ENCODE measurements around the gene TRIM71. TPM values are rescaled to one million over a fixed set of nuclear protein-coding genes. Genes with fewer than 3 reads are reported as not detected.

Gene TRIM71
- total RNA-seq, 1 donor from 2014 or later: 3.6 TPM

- H3K4me3 ChIP-seq (ENCODE audit: low read depth, low read length): no peak overlapping the region
- TF ChIP-seq, protein P1, sequence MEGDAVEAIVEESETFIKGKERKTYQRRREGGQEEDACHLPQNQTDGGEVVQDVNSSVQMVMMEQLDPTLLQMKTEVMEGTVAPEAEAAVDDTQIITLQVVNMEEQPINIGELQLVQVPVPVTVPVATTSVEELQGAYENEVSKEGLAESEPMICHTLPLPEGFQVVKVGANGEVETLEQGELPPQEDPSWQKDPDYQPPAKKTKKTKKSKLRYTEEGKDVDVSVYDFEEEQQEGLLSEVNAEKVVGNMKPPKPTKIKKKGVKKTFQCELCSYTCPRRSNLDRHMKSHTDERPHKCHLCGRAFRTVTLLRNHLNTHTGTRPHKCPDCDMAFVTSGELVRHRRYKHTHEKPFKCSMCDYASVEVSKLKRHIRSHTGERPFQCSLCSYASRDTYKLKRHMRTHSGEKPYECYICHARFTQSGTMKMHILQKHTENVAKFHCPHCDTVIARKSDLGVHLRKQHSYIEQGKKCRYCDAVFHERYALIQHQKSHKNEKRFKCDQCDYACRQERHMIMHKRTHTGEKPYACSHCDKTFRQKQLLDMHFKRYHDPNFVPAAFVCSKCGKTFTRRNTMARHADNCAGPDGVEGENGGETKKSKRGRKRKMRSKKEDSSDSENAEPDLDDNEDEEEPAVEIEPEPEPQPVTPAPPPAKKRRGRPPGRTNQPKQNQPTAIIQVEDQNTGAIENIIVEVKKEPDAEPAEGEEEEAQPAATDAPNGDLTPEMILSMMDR (conservative IDR thresholded peaks at IDR 0.05; ENCODE audit: low read depth, low read length): no peak
- no peak for DNase-seq (ENCODE audit: low read depth)
These were observed 86.2 kb downstream of the TRIM71 start for GRCh38 chr3:32903953-32904352.

DNA sequence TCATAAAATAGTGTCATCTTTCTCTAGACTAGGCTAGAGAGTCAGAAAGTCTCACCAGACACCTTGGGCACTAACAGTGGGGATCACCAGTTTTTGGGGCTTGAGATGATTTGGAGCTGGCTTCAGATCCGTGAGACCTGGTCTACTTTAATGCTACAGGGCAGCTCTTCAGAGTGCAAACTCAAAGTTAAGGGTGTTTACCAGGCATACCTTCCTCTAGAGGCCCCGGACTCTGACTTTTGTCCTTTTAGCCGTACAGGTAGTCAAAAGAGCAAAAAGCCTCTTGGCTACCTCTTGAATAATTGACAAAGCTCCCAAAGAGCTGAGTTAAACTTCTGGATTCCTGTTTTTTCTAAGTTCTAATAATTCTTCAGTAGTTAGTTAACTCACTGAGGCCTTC lies 92.2 kb downstream of the TRIM71 start:
- no peak for DNase-seq (ENCODE audit: low read depth)
- TF ChIP-seq, protein P1 (conservative IDR thresholded peaks at IDR 0.05; ENCODE audit: low read depth, low read length): no peak
- no peak overlapping the region for H3K4me3 ChIP-seq (ENCODE audit: low read depth, low read length)

DNA sequence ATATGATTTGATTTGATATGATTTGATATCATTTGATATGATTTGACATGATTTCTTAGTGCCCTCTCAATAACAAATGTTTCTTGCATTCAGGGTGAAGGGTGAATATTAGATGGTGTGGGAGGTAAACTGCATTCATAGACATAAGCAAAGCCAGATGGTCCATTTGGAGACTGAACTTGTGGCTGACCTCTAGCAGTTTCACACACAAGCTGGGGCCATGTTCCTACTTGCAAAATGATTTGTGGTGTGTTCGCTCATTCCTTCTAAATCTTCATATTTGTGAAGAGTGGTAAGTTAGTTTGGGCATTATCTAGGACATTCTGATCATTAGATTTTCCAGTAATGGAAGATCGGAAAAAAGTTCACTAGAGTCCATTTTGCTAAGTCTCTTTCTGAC lies 93.2 kb downstream of the TRIM71 start:
- DNase-seq (ENCODE audit: low read depth): no peak
- TF ChIP-seq, protein P1 (conservative IDR thresholded peaks at IDR 0.05; ENCODE audit: low read depth, low read length): no peak
- no peak overlapping the region for H3K4me3 ChIP-seq (ENCODE audit: low read depth, low read length)

DNA sequence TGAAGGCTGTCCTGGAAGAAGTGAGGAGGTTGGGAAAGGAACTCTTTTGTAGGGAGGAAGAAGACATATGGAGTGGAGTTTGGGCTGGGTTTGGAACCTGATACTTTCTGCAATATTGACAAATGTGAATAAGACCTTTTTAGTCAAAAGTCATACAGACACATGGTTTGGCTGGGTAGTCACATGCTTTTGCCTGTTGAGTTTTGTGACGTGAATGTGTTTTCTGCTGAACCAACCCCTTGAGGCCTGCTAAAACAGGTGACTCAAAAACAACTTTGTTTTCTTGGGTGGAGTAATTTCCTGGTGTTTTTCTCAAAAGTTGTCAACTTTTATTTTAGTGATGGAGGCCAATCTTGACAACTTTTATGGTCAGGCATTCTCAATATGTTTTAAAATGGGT lies 94.2 kb downstream of the TRIM71 start:
- no peak for DNase-seq (ENCODE audit: low read depth)
- TF ChIP-seq, protein P1 (conservative IDR thresholded peaks at IDR 0.05; ENCODE audit: low read depth, low read length): no peak
- no peak overlapping the region for H3K4me3 ChIP-seq (ENCODE audit: low read depth, low read length)

GRCh38 chr3:32913790-32914446 lies 96.1 kb downstream of the TRIM71 start:
- TF ChIP-seq, protein P1 (conservative IDR thresholded peaks at IDR 0.05; ENCODE audit: low read depth, low read length): no peak
- no peak for DNase-seq (ENCODE audit: low read depth)
- no peak overlapping the region for H3K4me3 ChIP-seq (ENCODE audit: low read depth, low read length)

DNA sequence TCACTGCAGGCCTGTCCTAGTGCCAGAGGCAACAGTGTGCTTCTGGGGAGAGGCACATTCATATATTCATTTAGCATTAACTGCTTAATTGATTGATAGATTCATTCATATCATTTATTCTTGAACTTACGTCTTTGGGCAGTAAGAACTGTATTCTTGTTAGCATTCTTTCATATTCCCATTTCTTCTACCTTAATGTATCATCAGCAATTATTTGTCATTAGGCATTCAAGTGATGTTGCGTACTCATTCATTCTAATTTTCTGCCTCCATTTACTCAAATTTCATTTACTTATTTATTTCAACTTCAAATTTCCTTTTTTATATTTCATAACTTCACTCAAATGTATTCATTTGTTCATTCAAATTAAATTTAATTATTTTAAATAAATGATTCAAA lies 102.1 kb downstream of the TRIM71 start:
- DNase-seq (ENCODE audit: low read depth): no peak
- TF ChIP-seq, protein P1 (conservative IDR thresholded peaks at IDR 0.05; ENCODE audit: low read depth, low read length): no peak
- no peak overlapping the region for H3K4me3 ChIP-seq (ENCODE audit: low read depth, low read length)

- H3K4me3 ChIP-seq (ENCODE audit: low read depth, low read length): no peak overlapping the region
- DNase-seq (ENCODE audit: low read depth): no peak
- TF ChIP-seq, protein P1 (conservative IDR thresholded peaks at IDR 0.05; ENCODE audit: low read depth, low read length): no peak
These were observed 104.3 kb downstream of the TRIM71 start for GRCh38 chr3:32922078-32922477.
